HG02610 (cell line): ENCODE results near the gene NAAA.
"Not testable (repeated sequence)": the region's sequence is repeated elsewhere in the genome, so short reads cannot be mapped to it uniquely, and the experiment has no call there.

Experiments used
- ATAC-seq: cut with Tn5 transposase; IDR thresholded peaks from one replicate; pipeline ENCODE4 v1.9.1; 2021; ENCODE audit warnings: mild to moderate bottlenecking, moderate library complexity; ENCODE audit not compliant: unreplicated experiment

The NAAA gene

DNA sequence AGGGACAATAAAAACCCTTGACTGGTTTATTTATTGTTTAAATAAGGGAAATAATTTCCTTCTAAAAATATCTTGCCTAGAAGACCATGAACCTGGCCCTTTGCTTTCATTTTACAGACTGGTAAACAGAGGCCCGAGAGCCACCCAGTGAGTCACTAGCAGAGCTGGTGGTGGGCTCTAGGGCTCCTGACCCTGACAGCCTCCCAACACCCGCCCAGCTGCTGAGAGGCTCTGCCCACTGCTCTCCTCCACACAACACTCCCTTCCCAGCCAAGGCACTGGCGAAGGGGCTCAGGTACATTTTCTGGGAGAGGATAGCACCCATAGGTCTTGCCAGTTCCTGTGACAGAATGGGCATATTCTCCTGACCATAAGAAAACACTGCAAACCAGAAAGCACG is 20.5 kb downstream of the NAAA start:
- ATAC-seq = no peak

- no peak for ATAC-seq
Measured at GRCh38 chr4:75919920-75920319, 20.9 kb downstream of the NAAA start.

DNA sequence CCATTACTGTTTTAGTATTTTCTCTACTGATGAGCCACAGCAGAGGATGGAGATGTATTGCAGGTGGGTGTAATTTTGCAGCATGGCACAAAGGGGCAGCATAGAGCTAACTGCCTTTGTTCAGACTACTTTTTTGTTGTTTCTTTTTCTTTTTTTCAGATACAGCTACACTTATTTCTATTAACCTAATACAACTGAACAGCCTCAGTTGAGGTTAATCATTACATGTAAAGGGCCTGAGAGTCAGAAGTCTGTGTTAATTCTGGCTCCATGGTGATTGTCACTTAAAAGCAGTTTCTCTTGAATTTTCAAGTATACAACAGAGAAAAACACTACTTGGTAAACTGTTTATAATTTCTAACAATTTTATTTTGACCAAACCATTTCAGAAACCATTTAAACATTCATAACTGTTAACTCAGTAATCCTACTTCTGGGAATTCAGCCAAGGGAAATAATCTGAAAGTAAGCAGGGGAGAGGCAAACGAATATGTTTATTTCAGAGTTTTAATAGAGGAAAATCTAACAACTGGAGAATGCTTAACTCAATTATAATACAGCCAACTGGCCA is 24.6 kb downstream of the NAAA start:
- ATAC-seq = peak; percentile 66

DNA sequence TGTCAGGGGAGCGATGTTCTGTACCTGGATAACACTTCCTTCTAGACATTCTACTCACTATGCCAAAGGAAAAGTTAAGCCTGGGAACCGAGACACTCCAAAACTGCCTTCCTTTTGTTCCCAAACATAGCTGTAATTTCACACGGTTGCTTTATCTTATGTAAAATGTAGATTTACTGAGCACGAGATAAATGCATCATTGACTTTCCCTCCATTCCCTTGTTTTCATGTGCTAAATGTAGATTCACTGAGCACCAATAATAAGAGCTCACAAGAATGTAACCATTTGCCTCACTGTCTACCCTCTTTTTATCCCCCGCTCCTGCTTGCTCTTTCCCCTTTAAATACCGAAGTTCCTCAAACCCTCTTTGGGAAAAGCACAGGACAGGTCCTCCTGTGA is 27.8 kb downstream of the NAAA start:
- ATAC-seq = no peak

- ATAC-seq = not testable (repeated sequence)
Measured at GRCh38 chr4:75910831-75911230, 30.0 kb downstream of the NAAA start.

DNA sequence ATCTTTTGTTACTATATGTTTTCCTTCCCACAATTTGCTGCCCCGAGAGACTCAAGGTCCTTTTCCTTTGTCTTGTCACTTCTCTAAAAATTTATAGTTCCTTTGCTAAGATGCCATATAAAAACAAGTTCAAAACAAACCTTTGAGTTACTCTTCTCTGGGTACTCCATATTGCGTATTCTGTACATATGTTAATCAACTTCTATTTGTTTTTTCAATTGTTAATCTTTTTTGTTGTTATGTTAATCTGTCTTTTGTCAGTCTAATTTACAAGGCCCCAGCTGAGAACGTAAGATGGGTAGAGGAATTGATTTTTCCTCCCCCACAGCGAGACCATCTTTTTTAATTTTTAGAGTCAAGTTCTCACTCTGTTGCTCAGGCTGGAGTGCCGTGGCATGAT is 31.4 kb downstream of the NAAA start:
- ATAC-seq = no peak

- ATAC-seq = no peak
Measured at GRCh38 chr4:75908555-75908954, 32.3 kb downstream of the NAAA start.

GRCh38 chr4:75907966-75908365 is 32.8 kb downstream of the NAAA start:
- ATAC-seq = no peak

DNA sequence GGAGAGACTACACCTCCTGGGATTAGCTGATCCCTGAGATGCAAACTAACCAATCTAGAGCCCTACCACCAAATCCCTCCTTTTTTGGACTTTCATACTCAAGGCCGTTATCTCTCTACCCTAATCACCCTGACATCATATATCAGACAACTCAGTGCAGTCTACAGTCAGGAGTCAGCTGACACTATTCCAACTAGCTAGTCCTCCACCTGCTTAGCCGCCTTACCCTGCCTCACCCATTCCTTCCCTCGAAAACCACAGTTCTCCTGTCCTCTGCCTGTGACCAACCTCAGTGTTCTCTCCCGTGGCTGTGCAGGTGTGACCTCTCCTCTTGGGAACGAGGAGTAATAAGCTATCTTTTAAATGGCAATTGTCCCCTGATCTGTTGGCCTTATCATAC is 36.7 kb downstream of the NAAA start:
- ATAC-seq = no peak

GRCh38 chr4:75902352-75902751 is 38.5 kb downstream of the NAAA start, which contains the start of gene PPEF2:
TSS of gene PPEF2 (minus strand) at chr4:75902452. CDS start at chr4:75896325, 6,127 bp downstream.
- no peak for ATAC-seq

GRCh38 chr4:75898536-75898935 is 42.3 kb downstream of the NAAA start:
- no peak for ATAC-seq

DNA sequence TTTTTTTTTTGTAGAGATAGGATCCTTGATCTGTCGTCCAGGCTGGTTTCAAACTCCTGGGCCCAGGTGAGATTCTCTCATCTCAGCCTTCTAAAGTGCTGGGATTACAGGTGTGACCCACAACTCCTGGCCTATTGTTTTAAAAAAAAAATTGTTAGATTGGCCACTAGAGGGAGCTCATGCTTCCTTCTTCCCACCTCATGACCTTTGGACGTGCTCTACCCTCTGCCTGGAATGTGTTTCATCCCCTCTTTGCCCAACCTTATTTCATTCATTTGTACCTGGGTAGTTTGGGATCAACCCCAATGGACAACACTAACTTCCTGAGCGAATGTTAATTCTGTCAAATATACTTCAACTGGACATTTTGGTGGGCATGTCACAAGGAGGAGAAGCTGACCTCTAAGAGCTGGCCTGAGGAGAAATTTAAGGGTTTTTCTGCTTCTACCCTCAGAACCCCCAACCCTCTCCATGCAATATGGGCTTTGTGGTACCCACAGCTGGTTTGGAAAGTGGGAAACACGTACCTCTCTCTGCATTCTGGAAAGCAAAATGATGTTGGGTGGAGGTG is 45.0 kb downstream of the NAAA start:
- ATAC-seq = no peak

DNA sequence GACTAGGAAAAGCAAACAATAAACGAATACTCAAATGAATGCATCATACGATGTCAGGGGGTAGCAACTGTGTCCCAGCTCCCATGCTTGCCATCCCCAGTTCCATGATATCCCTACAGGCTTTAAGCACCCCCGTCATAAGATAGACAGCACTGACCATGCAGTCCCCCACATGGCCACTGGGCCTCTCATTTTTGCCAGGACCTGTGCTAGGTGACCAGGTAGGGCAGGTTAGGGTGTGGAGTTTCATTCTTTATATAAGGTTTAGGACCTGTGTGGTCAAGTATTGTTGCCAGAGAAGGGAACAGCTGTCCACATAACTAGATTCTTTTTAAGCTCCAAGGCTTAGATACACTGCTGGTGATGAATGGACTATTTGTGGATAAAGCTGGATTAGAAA is 48.3 kb downstream of the NAAA start:
- ATAC-seq = no peak

GRCh38 chr4:75891611-75892010 is 49.2 kb downstream of the NAAA start:
- no peak for ATAC-seq

- no peak for ATAC-seq
Measured at GRCh38 chr4:75889537-75890199, 51.1 kb downstream of the NAAA start.

DNA sequence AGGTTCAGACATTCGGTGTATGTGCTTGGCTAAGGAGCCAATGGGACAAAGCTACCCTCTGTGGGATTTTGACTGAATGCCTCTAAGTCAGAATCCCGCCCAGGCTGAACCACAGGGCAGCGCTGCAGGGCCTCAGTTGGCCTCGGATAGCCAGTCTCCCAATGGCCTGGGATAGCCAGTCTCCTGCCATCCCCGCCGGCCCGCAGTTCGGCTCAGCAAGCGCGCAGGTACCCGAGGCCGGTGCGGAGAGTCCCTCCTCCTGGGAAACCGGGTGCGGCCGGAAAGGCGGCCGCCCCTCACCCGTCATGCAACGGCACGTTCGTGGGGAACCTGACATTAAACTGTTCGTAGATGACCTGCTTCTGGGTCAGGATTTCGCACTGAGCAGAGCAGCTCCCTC is 54.7 kb downstream of the NAAA start:
- ATAC-seq = no peak

- ATAC-seq = no peak
Measured at GRCh38 chr4:75881476-75881875, 59.3 kb downstream of the NAAA start.

DNA sequence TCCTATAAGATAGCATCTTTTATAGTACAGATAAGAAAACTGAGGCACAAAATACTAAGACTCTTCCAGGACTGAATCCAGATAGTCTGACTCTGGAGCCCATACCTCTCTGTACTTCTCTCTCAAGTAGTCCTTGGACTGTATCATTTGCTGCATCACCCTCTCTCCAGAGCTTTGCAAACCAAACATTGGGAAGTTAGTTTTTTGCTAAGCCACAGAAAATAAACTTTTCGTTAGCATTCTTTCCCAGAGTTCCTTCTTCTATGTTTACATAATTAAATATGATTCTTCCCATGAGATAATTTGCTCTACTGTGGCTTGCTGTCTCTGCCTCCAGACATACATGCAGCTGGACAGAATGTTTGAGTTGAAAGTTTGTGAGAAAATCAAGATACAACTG is 60.5 kb downstream of the NAAA start:
- ATAC-seq = no peak

- ATAC-seq = no peak
Measured at GRCh38 chr4:75878246-75878756, 62.5 kb downstream of the NAAA start.

DNA sequence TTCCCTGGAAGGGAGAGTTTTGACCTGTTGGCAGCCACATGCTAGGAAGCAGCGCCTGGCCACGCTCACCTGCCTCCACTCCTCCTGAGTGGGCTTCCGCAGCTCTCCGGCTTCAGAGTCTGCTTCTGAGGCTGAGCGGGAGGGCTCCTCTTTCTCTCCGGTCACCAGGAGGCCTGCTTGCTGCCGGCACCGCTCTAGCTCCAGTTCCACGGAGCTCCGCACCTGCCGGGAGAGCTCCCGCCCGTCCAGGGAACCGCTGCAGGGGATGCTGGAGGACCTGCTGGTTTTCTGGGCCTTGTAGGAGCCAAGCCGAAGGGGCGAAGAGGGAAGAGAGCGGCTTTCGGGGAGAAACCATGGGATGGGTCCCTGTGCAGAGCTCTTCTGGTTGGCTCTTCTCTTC is 64.6 kb downstream of the NAAA start:
- ATAC-seq = no peak

DNA sequence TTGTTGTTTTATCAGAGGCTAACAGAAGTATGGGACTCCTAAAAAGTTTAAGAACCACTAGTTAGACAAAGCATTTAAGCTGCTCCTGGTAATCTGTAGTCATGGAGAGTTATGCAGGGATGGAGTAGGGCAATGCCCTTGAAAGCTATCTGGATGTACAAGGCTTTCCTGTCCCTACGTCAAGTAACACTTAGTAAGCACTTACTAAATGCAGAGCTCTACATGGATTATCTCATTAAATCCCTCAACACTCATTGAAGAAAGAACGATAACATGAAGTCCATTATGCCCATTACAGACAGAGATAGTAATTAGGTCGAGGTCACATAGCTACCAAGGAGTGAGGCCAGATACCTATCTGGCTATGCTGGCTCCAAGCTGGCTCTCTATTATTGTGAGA is 71.7 kb downstream of the NAAA start:
- ATAC-seq = no peak

GRCh38 chr4:75867130-75867529 is 73.7 kb downstream of the NAAA start:
- ATAC-seq = no peak
